Activated T-cell treated with anti-CD3 and anti-CD28 coated beads for 1 hour (primary cell): ENCODE measurements around the gene GNPAT.

Source experiments
- DNase-seq: peaks from one replicate; pipeline ENCODE4 v3.0.0-alpha.2; 2020; ENCODE audit warnings: low read depth

Gene GNPAT

DNA sequence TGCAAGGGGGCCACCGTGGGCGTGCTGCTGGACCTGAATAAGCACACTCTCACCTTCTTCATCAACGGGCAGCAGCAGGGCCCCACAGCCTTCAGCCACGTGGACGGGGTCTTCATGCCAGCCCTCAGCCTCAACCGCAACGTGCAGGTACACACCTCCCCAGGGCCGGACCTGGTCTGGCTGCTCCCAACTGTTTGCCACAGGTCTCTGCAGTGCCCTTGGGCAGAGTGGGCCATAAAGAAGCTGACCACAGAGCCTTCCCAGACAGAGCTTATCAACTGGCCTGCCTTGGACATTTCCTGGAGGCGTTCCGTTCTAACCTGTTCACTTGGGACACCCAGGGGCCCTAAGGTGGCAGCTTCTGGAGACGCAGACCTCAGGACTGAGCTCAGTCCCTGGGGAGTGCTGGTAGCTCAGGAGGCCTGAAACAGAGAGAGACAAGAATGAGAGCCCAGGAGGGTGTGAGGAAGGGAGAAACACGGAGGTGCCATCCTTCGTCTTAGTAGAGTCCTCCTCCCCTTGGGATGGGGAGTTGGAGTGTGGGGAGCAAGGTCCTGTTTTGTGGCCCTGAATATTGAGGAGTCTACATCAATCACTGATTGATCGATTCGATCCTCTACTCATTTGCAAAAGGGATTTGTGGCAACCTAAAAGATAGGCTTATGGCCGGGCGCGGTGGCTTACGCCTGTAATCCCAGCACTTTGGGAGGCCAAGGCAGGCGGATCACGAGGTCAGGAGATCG is 27.0 kb upstream of the GNPAT start:
- DNase-seq: no peak

- DNase-seq: no peak
Measured at GRCh38 chr1:231214918-231215680, 25.9 kb upstream of the GNPAT start.

GRCh38 chr1:231215681-231216385 is 25.2 kb upstream of the GNPAT start:
- DNase-seq: no peak

GRCh38 chr1:231216498-231216897 is 24.5 kb upstream of the GNPAT start:
- DNase-seq: no peak

DNA sequence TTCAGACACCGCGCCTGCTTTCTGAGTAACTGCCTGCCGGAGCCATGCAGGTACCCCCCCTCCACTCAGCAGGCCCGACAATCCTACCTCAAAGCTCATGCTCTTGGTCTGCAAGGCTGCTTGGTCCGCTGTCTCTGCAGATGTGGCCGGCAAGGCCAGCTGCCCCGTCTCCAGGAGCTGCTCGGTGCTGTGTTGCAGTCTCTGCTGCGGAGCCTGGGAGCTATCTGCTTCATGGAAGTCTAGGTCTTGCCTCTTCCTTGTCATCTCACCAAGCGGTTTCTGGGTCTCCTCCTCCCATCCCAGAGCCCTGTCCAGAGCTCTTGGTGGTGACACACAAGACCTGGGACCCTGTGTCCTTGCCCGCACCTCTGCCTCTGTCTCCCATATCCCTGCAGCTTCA is 24.0 kb upstream of the GNPAT start:
- DNase-seq: no peak

GRCh38 chr1:231218078-231218477 is 22.9 kb upstream of the GNPAT start:
- no peak for DNase-seq

GRCh38 chr1:231219422-231220401 is 21.3 kb upstream of the GNPAT start:
- DNase-seq: no peak

GRCh38 chr1:231220801-231221200 is 20.2 kb upstream of the GNPAT start:
- DNase-seq: no peak

GRCh38 chr1:231226156-231226555 is 14.9 kb upstream of the GNPAT start:
- no peak for DNase-seq

- no peak for DNase-seq
Measured at GRCh38 chr1:231231511-231231910, 9.5 kb upstream of the GNPAT start.

DNA sequence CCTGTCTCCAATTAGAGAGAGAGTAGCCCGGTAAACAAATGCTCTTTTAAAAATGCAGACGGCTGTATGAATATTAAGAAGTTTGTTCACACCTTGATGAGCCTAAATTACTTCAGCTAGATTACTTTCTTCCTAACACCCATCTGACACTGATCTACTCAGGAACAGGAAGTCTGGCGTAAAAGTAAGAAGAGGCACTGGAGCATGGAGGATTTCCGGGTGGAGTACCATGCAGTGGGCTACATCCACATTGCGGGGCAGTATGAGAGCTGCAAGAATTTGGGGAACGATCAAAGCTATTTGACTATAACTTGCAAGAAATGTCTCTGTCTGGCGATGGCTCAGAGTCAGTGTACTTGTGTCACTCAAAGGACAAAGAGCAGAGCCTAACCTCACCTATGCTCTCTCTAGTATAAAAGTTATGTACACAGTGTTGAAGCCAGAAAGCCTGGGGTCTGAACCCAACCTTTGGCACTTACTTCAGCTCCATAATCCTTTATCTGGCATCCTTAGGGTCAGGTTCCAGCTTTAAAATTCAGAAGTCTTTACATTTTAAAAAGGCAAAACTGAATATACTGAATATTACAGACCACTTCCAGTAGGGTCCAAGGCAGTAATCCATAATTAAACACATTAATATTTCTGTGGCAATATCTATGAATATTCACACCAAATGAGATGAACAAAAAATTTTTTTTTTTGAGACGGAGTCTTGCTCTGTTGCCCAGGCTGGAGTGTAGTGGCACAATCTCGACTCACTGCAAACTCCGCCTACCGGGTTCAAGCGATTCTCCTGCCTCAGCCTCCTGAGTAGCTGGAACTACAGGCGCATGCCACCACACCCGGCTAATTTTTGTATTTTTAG is 7.9 kb upstream of the GNPAT start:
- no peak for DNase-seq

- no peak for DNase-seq
Measured at GRCh38 chr1:231233735-231234417, 7.1 kb upstream of the GNPAT start.

DNA sequence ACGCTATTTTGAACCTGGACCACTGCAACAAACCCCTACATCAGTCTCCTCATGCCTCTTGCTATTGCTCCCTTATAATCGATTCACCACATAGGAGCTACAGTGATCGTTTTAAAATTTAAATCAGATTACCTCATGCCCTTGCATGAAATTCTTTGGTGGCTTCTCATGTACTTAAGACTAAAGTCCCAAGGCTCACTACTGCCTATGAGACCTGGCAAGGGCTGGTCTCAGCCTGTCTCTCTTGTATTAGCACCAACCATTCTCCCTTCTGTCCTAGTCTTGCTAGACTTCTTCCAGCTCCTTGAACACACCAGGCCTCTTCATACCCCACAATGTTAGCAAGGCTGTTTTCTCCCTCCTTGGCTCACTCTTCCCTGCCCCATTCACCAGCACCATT is 6.5 kb upstream of the GNPAT start:
- DNase-seq: no peak

DNA sequence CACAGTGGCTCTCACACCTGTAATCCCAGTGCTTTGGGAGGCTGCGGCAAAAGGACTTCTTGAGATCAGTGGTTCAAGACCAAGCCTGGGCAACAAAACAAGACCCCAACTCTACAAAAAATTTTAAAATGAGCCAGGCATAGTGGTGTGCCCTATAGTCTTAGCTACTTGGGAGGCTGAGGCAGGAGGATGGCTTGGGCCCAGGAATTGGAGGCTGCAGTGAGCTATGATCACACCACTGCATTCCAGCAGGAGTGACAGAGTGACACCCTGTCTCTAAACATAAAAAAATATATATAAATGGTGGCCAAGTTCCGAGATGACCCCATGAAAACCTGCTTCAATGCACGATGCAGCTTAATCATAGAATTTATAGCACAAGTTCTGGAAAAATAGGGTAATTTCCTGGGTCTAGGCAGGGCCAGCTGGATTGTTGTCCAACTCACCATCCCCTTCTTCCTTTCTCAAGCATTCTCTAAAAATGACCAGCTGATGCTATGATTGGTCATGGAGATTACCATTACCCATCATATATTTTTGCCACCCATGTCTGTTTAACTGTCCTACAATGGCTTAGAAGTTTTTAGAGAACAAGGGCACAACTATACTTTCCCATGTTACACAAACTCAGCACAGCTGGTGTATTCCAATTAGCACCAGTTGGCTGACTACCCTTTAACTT is 5.3 kb upstream of the GNPAT start:
- DNase-seq: no peak

GRCh38 chr1:231236208-231236591 is 4.8 kb upstream of the GNPAT start:
- no peak for DNase-seq

DNA sequence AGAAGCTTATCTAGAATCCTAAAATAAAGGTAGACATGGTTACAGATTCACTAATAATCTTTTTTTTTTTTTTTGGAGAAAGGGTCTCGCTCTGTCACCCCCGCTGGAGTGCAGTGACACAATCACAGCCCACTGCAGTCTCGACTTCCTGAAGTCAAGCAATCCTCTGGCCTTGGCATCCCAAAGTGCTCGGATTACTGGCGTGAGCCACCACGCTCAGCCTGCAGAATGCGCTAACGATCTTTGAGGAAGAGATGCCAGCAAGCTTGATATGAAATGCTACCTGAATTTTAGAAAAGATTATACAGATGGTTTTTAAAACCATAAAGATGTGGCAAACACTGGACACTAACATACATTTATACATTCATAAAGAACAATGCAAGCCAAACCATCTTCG is 4.1 kb upstream of the GNPAT start:
- no peak for DNase-seq

GRCh38 chr1:231238298-231238697 is 2.7 kb upstream of the GNPAT start:
- DNase-seq: no peak

DNA sequence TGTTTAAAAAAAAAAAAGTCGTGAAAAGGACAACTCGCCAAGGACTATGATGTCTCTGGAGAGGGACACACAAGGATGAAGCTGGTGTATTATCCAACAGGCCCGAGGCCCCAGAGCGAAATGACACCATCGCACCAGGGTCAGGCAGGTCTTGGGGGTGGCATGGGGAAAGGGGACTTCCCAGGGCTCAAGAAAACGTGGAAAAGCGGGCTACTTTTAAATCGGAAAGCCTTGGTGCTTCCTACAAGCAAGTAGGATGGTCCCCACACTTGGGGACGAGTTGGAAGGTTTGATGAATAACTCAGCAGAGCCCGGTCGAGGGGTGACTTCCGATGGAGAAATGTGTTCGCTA is 505 bp upstream of the GNPAT start:
- DNase-seq: no peak

DNA sequence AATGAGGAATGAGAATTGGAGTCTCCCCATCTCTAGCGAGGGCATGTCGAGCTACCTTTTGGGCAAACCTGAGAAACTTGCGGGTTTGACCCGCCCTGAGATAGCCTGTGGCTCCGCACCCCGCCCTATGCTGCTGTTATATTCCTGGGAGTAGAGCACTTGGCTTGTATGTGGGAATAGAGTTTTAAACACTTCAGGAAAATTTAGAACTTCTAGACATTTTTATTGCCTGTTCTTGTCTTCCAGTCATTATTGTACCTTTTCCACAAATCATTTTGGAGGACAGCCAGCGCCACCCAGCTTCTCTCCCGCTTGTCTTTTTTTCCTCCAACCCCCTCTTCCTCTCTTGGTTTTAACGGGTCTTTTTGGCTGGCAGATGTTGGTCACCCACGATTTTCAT is 738 bp downstream of the GNPAT start:
- DNase-seq: no peak
